Activated naive CD4-positive, alpha-beta T cell treated with anti-CD3 and anti-CD28 coated beads, Interleukin-2, amount 50 U/mL, for 24 hours (primary cell): Measurements from ENCODE around the gene HEXD.
A peak's percentile ranks its signal among the peaks of the same experiment; 100 is the strongest.
"Not testable (repeated sequence)": the region's sequence is repeated elsewhere in the genome, so short reads cannot be mapped to it uniquely, and the experiment has no call there.

Source experiments
- H3K27ac Mint-ChIP-seq: one replicate; pipeline ENCODE4 v1.8.0; 2021; ENCODE audit warnings: mild to moderate bottlenecking, mixed read lengths
- H3K27me3 Mint-ChIP-seq: one replicate; pipeline ENCODE4 v1.8.0; 2021; ENCODE audit warnings: mixed read lengths
- H3K36me3 Mint-ChIP-seq: one replicate; pipeline ENCODE4 v1.8.0; 2021; ENCODE audit warnings: mixed read lengths
- H3K4me1 Mint-ChIP-seq: one replicate; pipeline ENCODE4 v1.8.0; 2021; ENCODE audit warnings: mixed read lengths
- H3K4me3 Mint-ChIP-seq: one replicate; pipeline ENCODE4 v1.8.0; 2021; ENCODE audit warnings: mild to moderate bottlenecking, mixed read lengths
- H3K9me3 Mint-ChIP-seq: one replicate; pipeline ENCODE4 v1.8.0; 2021; ENCODE audit warnings: mixed read lengths

The HEXD gene

GRCh38 chr17:82400830-82401229 lies 17.3 kb upstream of the HEXD start:
- peak overlapping the region; percentile 70 for H3K27ac Mint-ChIP-seq
- peaks cover 8% of the 10 kb centered on the region for H3K36me3 Mint-ChIP-seq
- H3K27me3 Mint-ChIP-seq = no peaks in the 10 kb centered on the region
- peaks cover 16% of the 10 kb centered on the region for H3K4me1 Mint-ChIP-seq
- peak overlapping the region; percentile 90 for H3K4me3 Mint-ChIP-seq
- no peaks in the 10 kb centered on the region for H3K9me3 Mint-ChIP-seq

- Mint-ChIP-seq H3K4me3 (no peak overlapping the region), H3K4me1 (peaks cover 16% of the 10 kb centered on the region), H3K9me3 (no peaks in the 10 kb centered on the region), H3K27me3 (no peaks in the 10 kb centered on the region), H3K27ac (no peak overlapping the region), H3K36me3 (peaks cover 9% of the 10 kb centered on the region)
These were observed 15.3 kb upstream of the HEXD start for GRCh38 chr17:82402865-82403264.

- H3K27me3 Mint-ChIP-seq = no peaks in the 10 kb centered on the region
- peaks cover 9% of the 10 kb centered on the region for H3K36me3 Mint-ChIP-seq
- no peak overlapping the region for H3K27ac Mint-ChIP-seq
- H3K4me1 Mint-ChIP-seq = peaks cover 16% of the 10 kb centered on the region
- no peaks in the 10 kb centered on the region for H3K9me3 Mint-ChIP-seq
- no peak overlapping the region for H3K4me3 Mint-ChIP-seq
These were observed 14.2 kb upstream of the HEXD start for GRCh38 chr17:82403662-82404660.

- H3K4me1 Mint-ChIP-seq = peaks cover 16% of the 10 kb centered on the region
- no peak overlapping the region for H3K27ac Mint-ChIP-seq
- no peak overlapping the region for H3K4me3 Mint-ChIP-seq
- H3K9me3 Mint-ChIP-seq = no peaks in the 10 kb centered on the region
- H3K27me3 Mint-ChIP-seq = no peaks in the 10 kb centered on the region
- H3K36me3 Mint-ChIP-seq = peaks cover 9% of the 10 kb centered on the region
These were observed 13.1 kb upstream of the HEXD start for GRCh38 chr17:82405051-82405450.

- peaks cover 8% of the 10 kb centered on the region for H3K36me3 Mint-ChIP-seq
These were observed 11.9 kb upstream of the HEXD start for GRCh38 chr17:82406131-82406671.

GRCh38 chr17:82407255-82407654 lies 10.9 kb upstream of the HEXD start:
- Mint-ChIP-seq H3K4me1 (peaks cover 4% of the 10 kb centered on the region), H3K9me3 (no peaks in the 10 kb centered on the region), H3K27me3 (no peaks in the 10 kb centered on the region), H3K27ac (no peak overlapping the region), H3K36me3 (peaks cover 8% of the 10 kb centered on the region), H3K4me3 (no peak overlapping the region)

More at GRCh38 chr17:82406131-82406671, 11.9 kb upstream of the HEXD start:
- H3K4me1 Mint-ChIP-seq = peaks cover 7% of the 10 kb centered on the region
- H3K27ac Mint-ChIP-seq = no peak overlapping the region
- H3K4me3 Mint-ChIP-seq = no peak overlapping the region
- H3K9me3 Mint-ChIP-seq = no peaks in the 10 kb centered on the region
- no peaks in the 10 kb centered on the region for H3K27me3 Mint-ChIP-seq

- no peaks in the 10 kb centered on the region for H3K9me3 Mint-ChIP-seq
- H3K27me3 Mint-ChIP-seq = no peaks in the 10 kb centered on the region
- no peak overlapping the region for H3K4me3 Mint-ChIP-seq
- H3K4me1 Mint-ChIP-seq = no peaks in the 10 kb centered on the region
- H3K27ac Mint-ChIP-seq = no peak overlapping the region
- peaks cover 3% of the 10 kb centered on the region for H3K36me3 Mint-ChIP-seq
These were observed 9.7 kb upstream of the HEXD start for GRCh38 chr17:82408288-82408937.

GRCh38 chr17:82408938-82409318 lies 9.2 kb upstream of the HEXD start:
- Mint-ChIP-seq H3K27me3 (no peaks in the 10 kb centered on the region), H3K27ac (no peak overlapping the region), H3K4me1 (no peaks in the 10 kb centered on the region), H3K36me3 (peaks cover 3% of the 10 kb centered on the region), H3K4me3 (no peak overlapping the region), H3K9me3 (no peaks in the 10 kb centered on the region)

- Mint-ChIP-seq H3K9me3 (no peaks in the 10 kb centered on the region), H3K27me3 (no peaks in the 10 kb centered on the region), H3K4me3 (no peak overlapping the region), H3K4me1 (peaks cover 10% of the 10 kb centered on the region), H3K27ac (no peak overlapping the region), H3K36me3 (peaks cover 5% of the 10 kb centered on the region)
These were observed 8.0 kb upstream of the HEXD start for GRCh38 chr17:82410014-82410716.

- Mint-ChIP-seq H3K9me3 (no peaks in the 10 kb centered on the region), H3K27me3 (no peaks in the 10 kb centered on the region), H3K27ac (no peak overlapping the region), H3K36me3 (peaks cover 2% of the 10 kb centered on the region), H3K4me1 (peaks cover 16% of the 10 kb centered on the region), H3K4me3 (no peak overlapping the region)
These were observed 6.6 kb upstream of the HEXD start for GRCh38 chr17:82411396-82412053.

- H3K4me1 Mint-ChIP-seq = peaks cover 16% of the 10 kb centered on the region
- not testable (repeated sequence) for H3K9me3 Mint-ChIP-seq, H3K27ac Mint-ChIP-seq, H3K4me3 Mint-ChIP-seq, H3K27me3 Mint-ChIP-seq, H3K36me3 Mint-ChIP-seq
These were observed 6.1 kb upstream of the HEXD start for GRCh38 chr17:82412081-82412480.

- Mint-ChIP-seq H3K27me3 (no peaks in the 10 kb centered on the region), H3K4me1 (peaks cover 16% of the 10 kb centered on the region), H3K27ac (no peak overlapping the region), H3K9me3 (no peaks in the 10 kb centered on the region), H3K36me3 (peaks cover 2% of the 10 kb centered on the region), H3K4me3 (no peak overlapping the region)
These were observed 5.3 kb upstream of the HEXD start for GRCh38 chr17:82412535-82413520.

GRCh38 chr17:82414548-82415281 lies 3.4 kb upstream of the HEXD start:
- H3K27ac Mint-ChIP-seq = no peak overlapping the region
- no peaks in the 10 kb centered on the region for H3K9me3 Mint-ChIP-seq
- peaks cover 2% of the 10 kb centered on the region for H3K36me3 Mint-ChIP-seq
- H3K4me3 Mint-ChIP-seq = peak overlapping the region; percentile 51
- peaks cover 22% of the 10 kb centered on the region for H3K4me1 Mint-ChIP-seq
- no peaks in the 10 kb centered on the region for H3K27me3 Mint-ChIP-seq

GRCh38 chr17:82415336-82415735 lies 2.8 kb upstream of the HEXD start:
- no peaks in the 10 kb centered on the region for H3K27me3 Mint-ChIP-seq
- peaks cover 28% of the 10 kb centered on the region for H3K4me1 Mint-ChIP-seq
- peak overlapping the region; percentile 62 for H3K27ac Mint-ChIP-seq
- H3K9me3 Mint-ChIP-seq = no peaks in the 10 kb centered on the region
- H3K4me3 Mint-ChIP-seq = no peak overlapping the region
- peaks cover 2% of the 10 kb centered on the region for H3K36me3 Mint-ChIP-seq
